Breast epithelium (tissue), 3 donors: Measurements from ENCODE around the gene ICAM5.

Source experiments
- CTCF ChIP-seq, 3 donors: fragments of 450-650 bp; IDR thresholded peaks; one replicate each; pipeline ENCODE4 v1.5.1; 2016 to 2017; ENCODE audit warnings: antibody characterized with exemption in 3 of 3, mild to moderate bottlenecking in 3 of 3, moderate library complexity in 3 of 3
- POLR2A ChIP-seq: fragments of 450-650 bp; IDR thresholded peaks from one replicate; pipeline ENCODE4 v1.6.1; 2016; ENCODE audit warnings: antibody characterized with exemption, mild to moderate bottlenecking, moderate library complexity
- POLR2AphosphoS5 ChIP-seq, 3 donors: sonication (generic); formaldehyde crosslinking; IDR thresholded peaks; one replicate each; pipeline ENCODE4 v1.6.1; 2017; ENCODE audit warnings: antibody characterized with exemption in 3 of 3

GRCh38 chr19:10317857-10318462 lies 28.2 kb downstream of the ICAM5 start:
- TF ChIP-seq POLR2A: no peak
- TF ChIP-seq POLR2AphosphoS5 (IDR thresholded peaks at IDR 0.05): no peak
- TF ChIP-seq CTCF (IDR thresholded peaks at IDR 0.05): no peak
